ENCODE results near the gene SEZ6L2.
A peak's percentile ranks its signal among the peaks of the same experiment; 100 is the strongest.
"Not testable (repeated sequence)": the region's sequence is repeated elsewhere in the genome, so short reads cannot be mapped to it uniquely, and the experiment has no call there.

Gene SEZ6L2

GRCh38 chr16:29857133-29857760, 42.1 kb downstream of the SEZ6L2 start:
- no peak for DNase-seq (ENCODE audit: low read depth in 2 of 2)

GRCh38 chr16:29854520-29855100, 44.7 kb downstream of the SEZ6L2 start:
- DNase-seq (ENCODE audit: low read depth in 2 of 2): no peak

- DNase-seq (ENCODE audit: low read depth in 2 of 2): no peak
Measured at GRCh38 chr16:29852654-29853053, 46.7 kb downstream of the SEZ6L2 start.

- DNase-seq (ENCODE audit: low read depth in 2 of 2): no peak
Measured at GRCh38 chr16:29850998-29851397, 48.4 kb downstream of the SEZ6L2 start.

- DNase-seq (ENCODE audit: low read depth in 2 of 2): no peak
Measured at GRCh38 chr16:29849505-29849904, 49.8 kb downstream of the SEZ6L2 start.

GRCh38 chr16:29848420-29849297, 50.7 kb downstream of the SEZ6L2 start:
- peak; percentile 61 to 68 for DNase-seq (ENCODE audit: low read depth in 2 of 2)

GRCh38 chr16:29845656-29846055, 53.7 kb downstream of the SEZ6L2 start:
- no peak for DNase-seq (ENCODE audit: low read depth in 2 of 2)

- no peak for DNase-seq (ENCODE audit: low read depth in 2 of 2)
Measured at GRCh38 chr16:29844575-29845331, 54.6 kb downstream of the SEZ6L2 start.

- DNase-seq (ENCODE audit: low read depth in 2 of 2): no peak
Measured at GRCh38 chr16:29843931-29844330, 55.4 kb downstream of the SEZ6L2 start.

- no peak for DNase-seq (ENCODE audit: low read depth in 2 of 2)
Measured at GRCh38 chr16:29842732-29843346, 56.5 kb downstream of the SEZ6L2 start.

GRCh38 chr16:29841631-29842030, 57.7 kb downstream of the SEZ6L2 start:
- DNase-seq (ENCODE audit: low read depth in 2 of 2): no peak

GRCh38 chr16:29840240-29840639, 59.1 kb downstream of the SEZ6L2 start:
- DNase-seq (ENCODE audit: low read depth in 2 of 2): no peak

- no peak for DNase-seq (ENCODE audit: low read depth in 2 of 2)
Measured at GRCh38 chr16:29839822-29840221, 59.5 kb downstream of the SEZ6L2 start.

GRCh38 chr16:29837841-29838240, 61.5 kb downstream of the SEZ6L2 start:
- DNase-seq (ENCODE audit: low read depth in 2 of 2): no peak

GRCh38 chr16:29836623-29837022, 62.7 kb downstream of the SEZ6L2 start:
- no peak for DNase-seq (ENCODE audit: low read depth in 2 of 2)

- no peak for DNase-seq (ENCODE audit: low read depth in 2 of 2)
Measured at GRCh38 chr16:29835926-29836325, 63.4 kb downstream of the SEZ6L2 start.

GRCh38 chr16:29834079-29834478, 65.3 kb downstream of the SEZ6L2 start:
- DNase-seq (ENCODE audit: low read depth in 2 of 2): no peak

GRCh38 chr16:29833219-29833618, 66.1 kb downstream of the SEZ6L2 start:
- DNase-seq (ENCODE audit: low read depth in 2 of 2): not testable (repeated sequence)

GRCh38 chr16:29831490-29831889, 67.9 kb downstream of the SEZ6L2 start:
- DNase-seq (ENCODE audit: low read depth in 2 of 2): no peak

GRCh38 chr16:29830774-29831173, 68.6 kb downstream of the SEZ6L2 start:
- DNase-seq (ENCODE audit: low read depth in 2 of 2): no peak

GRCh38 chr16:29826342-29826695, 73.0 kb downstream of the SEZ6L2 start:
- no peak for DNase-seq (ENCODE audit: low read depth in 2 of 2)
